DMS153 (cell line): Measurements from ENCODE around the gene IL25.
"Not testable (repeated sequence)": the region's sequence is repeated elsewhere in the genome, so short reads cannot be mapped to it uniquely, and the experiment has no call there.

Experiments
- DNase-seq: peaks from one replicate; lab custom pipeline; 2025; lab: John Stamatoyannopoulos, UW

IL25 gene

DNA sequence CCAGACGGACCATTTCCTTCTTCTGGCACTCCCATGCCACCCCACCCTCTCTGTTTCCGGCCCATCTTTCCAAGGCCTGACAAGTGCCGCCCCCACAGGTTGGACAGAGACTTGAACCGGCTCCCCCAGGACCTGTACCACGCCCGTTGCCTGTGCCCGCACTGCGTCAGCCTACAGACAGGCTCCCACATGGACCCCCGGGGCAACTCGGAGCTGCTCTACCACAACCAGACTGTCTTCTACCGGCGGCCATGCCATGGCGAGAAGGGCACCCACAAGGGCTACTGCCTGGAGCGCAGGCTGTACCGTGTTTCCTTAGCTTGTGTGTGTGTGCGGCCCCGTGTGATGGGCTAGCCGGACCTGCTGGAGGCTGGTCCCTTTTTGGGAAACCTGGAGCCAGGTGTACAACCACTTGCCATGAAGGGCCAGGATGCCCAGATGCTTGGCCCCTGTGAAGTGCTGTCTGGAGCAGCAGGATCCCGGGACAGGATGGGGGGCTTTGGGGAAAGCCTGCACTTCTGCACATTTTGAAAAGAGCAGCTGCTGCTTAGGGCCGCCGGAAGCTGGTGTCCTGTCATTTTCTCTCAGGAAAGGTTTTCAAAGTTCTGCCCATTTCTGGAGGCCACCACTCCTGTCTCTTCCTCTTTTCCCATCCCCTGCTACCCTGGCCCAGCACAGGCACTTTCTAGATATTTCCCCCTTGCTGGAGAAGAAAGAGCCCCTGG, 3.1 kb downstream of the IL25 start:
- no peak for DNase-seq

DNA sequence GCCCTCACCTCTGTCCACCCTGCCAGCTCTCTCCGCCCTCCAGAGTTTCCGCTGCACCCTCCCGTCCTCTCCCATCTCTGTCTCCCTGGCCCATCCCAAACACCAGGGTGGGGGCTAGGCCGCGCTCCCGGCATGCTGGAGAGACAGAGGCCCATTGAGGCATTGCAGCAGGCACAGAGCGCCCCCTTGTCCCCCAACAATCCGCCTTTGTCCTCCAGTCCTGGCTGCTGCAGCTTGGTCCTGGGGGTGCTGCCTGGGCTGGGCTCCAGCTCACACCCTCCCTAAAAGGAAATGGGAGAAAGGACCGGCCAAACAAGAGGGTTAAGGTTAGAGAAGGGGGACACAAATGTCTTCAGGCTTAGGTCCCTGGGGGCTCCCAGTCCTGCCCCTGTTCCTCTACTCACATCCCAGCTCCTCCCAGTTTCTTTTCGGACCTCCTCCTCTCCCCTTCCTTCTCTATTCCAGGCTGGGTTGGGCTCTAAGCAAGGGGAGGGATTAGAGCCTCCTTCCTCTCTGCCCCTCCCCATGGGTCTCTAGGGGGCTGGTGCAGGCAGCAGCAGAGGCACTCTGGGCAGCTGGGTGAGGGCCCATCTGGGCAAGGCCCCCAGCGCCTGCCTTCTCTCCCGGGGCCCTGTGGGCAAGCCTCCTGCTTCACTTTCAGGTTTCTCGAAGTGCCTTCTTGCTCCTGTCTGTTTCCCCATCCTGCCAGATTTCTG, 4.0 kb downstream of the IL25 start, which contains the start of gene CMTM5:
TSS of gene CMTM5 (plus strand) at position 565 of the 716 bp plus-strand sequence. CDS start 206 bp downstream, outside the sequence.
- no peak for DNase-seq

DNA sequence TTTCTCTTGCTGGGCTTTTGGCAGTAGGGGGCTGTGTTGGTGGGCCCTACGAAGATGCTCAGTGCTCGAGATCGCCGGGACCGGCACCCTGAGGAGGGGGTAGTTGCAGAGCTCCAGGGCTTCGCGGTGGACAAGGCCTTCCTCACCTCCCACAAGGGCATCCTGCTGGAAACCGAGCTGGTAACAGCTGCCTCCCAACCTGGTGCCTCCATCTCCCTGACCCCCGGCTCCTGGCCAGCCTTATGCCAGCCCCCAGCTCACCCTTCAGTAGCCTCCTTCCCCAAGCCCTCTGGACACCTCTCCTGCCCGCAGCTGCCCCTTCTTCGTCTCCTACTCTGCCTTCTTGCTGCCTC, 4.6 kb downstream of the IL25 start:
- no peak for DNase-seq

DNA sequence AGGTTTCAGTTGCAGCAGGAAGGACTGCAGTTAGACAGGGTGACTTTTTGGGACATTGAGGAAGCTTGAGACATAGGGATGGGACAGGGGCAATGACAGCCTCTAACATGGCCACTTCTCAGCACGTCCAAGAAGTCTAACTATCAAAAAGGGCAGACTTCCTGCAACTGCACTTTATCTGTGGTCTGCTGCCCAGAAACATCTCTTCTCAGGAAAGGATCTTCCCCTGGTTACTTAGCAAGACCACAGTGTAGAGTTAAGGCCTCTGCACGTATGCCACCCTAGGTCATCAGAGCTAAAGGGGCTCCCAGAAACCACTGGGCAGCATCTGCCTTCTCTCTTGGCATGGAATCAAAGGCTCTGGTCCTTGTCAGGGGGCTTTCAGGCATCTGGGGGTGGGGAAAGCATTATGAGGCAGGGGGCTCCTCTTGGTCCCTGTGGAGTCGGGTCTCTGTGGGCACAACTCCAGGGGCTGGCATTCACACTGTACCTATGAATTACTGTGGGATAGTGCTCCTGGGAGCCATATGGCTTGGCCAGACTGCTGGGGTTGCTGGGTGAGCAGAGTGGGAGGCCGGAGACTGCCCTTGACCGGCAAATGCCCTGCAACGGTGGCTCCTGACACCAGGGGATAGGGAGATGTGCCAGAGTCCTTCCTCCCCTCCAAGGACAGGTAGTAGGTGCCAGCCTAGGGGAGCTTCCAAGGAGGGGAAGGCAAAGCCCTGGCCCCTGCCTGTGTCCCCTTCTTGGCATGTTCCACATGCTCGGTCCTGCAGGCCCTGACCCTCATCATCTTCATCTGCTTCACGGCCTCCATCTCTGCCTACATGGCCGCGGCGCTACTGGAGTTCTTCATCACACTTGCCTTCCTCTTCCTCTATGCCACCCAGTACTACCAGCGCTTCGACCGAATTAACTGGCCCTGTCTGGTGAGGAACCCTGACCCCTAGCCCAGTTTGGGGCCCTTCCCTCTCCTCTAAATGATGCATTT, 5.3 kb downstream of the IL25 start:
- no peak for DNase-seq

DNA sequence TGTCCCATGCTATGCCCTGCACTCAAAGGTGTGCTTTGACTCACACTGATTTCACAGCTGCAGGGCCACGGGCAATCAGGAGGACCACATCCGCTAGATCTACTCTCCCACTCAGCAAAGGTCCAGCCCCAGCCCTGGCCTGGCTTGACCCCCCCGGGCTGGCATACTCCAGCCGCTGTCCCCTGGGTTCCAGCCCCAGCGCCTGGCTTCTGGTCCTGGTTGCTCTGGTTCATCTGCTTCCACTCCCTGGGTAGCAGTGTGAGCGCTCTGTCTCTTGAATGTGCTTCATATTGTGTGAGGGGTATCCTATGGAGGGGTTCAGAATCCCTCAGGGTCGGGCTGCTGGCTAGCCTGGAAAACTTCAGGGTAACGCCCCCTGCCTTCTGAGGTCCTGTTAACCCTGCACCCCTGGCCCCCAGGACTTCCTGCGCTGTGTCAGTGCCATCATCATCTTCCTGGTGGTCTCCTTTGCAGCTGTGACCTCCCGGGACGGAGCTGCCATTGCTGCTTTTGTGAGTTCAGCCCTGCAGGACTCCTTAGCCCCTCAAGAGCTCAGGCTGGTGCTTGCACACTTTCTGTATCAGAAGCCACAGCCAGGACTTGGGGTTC, 6.1 kb downstream of the IL25 start:
- no peak for DNase-seq

DNA sequence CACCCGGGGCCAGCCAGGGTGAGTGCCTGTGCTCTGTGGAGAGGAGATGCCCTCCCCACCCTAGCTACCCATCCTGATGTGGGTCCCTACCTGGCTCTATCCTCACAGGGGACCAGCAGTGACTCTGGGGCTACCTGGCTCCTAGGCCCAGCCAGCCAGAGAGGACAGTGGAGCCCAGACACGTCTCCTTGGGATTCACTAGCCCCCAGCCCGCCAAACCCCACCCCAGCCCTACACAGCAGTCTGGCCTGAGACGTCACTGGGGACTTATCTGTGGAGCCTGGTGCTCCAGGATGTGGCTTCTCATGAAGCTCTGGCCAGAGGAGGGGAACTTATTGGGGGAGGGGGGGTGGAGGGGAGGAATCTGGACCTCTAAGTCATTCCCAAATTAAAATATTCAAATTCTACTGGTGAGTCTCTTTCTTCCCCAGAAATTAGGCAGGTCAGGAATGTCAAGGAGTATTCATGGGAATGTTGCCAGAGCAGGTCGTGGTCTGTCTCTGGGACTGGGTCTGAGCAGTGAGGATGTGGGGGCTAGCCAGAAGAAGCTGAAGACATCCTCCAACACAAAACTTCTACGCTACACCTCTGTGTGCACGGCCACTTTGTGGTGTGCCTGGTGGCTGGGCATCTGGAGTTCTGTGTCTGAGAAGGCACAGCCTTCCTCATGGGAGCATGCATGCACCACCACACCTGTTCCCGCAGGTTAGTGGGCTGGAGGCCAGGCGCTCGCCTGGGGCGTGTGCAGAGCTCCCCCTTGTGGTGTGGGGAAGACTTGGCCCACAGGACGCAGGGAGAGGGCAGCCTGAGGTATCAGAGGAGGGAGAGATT, 7.0 kb downstream of the IL25 start:
- peak; percentile 31 for DNase-seq

DNA sequence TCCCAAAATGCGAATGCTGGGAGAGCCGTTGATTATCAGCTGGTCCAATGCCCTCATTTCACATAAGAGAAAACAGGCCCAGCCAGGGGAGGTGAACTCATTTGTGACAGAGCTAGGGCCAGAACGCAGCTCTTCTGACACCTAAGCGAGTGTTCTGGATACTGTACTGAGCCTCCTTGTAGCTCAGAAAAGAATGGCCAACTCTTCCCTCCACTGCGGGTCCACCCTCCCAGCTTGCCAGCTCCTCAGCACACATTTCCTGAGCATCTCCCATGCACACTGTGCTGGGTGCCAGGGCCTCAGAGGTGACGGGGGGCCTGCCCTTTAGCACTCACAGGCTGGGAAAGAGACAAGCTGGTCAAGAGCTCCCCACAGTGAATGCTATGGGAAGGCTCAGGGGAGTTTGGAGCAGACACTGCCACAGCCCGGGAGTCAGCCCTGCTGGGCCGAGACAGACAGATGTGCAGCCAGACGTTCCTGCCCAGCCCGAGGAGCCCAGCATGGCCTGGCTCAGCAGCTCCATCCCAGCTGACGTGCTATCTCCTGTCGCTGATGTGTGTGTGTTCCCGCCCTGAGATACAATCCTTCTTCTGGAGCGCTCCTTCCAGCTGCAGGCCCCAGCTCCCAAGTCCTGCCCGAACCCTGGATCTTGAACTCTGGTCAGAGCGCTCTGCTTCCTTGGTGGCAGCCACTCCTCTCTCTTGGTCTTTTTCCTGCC, 7.7 kb downstream of the IL25 start:
- no peak for DNase-seq

DNA sequence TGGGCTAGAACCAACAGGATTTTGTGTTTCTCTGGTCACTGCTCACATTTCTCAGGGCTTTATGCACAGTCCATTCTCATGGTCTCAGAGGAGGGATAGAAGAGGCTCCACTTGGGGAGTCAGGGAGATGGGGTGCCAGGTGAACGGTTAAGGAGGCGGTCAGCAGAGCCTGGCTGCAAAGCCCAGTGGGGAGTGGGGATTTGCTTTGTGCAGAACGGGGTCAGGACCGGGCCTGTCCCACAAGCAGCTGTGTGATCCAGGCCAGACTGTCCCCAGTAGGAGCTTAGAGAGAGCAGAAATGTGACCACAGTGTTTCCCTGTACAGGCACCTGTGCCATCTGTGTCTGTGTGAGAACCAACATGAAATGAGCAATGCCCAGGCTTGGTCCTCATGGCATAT, 8.4 kb downstream of the IL25 start:
- no peak for DNase-seq

DNA sequence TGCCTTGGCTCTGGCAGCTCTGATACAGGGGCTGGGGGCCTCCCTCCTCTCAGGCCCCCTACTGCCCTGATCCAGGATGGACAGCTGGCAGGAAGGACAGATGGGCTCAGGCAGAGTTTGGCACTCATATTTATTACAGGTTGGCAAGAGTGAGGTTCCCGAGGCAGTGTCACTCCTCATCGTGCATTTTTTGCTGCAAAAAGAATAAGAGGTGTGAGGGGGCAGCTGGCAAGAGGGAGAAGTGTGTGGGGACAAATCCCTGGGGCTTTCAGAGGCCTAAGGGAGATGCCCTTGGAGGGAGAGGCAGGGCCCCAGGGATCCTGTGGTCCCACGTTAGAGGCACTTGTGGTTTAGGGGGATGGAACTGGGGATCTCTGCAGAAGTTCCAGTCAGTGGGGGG, 9.3 kb downstream of the IL25 start:
- DNase-seq, result no peak

DNA sequence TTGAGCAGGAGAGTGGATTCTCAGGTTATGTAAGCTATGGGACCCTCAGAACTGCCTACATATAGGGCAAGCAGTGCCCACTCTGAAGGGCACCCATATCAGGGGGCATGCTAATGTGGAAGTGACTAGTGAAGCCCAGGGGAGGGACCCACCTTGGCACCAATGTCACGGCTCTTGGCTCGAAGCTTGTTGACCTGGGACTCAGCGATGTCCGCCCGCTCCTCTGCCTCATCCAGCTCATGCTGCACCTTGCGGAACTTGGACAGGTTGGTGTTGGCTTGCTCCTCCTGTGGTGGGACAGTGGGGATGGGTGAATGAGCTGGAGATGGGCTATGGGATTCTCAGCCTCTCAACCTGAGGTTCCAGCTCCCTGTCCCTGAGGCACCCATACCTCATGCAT, 9.7 kb downstream of the IL25 start:
- DNase-seq, result no peak

DNA sequence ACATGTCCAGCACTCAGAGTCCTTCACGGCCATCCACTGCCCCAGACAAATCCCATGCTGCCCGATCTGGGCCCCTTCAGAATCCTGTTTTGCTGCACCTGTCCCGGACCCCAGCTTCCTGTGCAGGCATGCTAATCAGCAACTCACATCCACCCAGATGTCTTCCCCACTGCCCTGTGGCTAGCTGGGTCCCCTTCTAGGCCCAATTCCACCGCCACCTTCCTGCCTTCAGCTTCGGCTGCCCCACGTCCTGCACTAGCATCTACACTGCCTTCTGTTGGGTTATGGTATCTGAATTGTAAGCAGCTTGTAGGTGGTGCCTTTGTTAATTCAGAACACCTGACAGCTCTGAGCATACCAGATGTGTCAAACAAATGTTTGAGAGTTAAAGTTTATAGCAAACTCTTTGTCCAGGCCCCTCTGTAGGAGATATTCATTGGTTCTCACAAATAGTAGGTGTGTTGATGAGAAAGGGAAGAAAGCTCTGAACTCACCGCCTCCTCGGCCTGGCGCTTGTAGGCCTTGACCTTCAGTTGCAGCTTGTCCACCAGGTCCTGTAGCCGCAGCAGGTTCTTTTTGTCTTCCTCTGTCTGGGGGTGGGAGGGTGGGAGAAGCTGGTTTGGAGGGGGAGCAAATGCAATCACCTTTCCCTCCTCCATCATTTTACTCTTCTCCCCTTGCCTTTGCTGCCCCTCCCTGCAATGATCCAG, 10.3 kb downstream of the IL25 start:
- no peak for DNase-seq

DNA sequence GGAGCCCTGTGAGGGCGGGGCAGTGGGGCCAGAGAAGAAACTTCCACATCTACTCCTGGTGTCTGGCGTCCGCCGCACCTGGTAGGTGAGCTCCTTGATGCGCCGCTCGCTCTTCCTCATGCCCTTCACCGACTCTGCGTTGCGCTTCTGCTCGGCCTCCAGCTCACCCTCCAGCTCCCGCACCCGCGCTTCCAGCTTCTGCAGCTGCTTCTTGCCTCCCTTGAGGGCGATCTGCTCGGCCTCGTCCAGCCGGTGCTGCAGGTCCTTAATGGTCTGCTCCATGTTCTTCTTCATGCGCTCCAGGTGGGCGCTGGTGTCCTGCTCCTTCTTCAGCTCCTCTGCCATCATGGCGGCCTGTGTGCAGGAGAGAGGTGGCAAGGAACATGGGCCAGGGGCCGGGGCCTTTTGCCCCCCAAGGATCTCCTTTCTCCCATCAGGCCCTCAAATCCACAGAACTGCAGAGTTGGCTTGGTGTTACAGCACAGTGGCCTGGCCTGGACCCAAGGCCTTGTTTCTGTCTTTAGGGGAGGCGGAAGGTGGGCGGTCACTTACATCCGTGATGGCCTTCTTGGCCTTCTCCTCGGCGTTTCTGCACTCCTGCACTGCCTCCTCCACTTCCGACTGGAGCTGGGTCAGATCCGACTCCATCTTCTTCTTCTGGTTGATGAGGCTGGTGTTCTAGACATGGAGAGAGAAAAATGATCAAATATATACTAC, 11.9 kb downstream of the IL25 start:
- no peak for DNase-seq

DNA sequence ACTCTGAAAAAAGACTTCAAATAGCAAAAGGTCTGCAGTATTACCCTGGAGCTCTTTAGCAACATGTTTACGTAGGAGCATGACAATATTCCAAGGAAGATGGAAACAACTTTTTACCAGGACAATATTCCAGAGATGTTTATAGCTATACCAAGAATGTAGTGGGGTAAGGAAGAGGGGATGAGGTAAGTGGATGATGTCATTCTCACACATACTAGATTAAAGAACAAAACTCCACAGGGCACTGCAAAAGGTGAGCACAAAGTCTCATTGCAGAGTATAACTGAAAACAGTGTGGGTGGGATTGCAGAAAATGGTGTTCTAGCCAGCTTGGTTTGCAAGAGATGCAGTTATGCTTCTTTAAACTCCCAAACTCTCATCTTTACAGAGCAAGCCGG, 12.6 kb downstream of the IL25 start:
- DNase-seq, result no peak

DNA sequence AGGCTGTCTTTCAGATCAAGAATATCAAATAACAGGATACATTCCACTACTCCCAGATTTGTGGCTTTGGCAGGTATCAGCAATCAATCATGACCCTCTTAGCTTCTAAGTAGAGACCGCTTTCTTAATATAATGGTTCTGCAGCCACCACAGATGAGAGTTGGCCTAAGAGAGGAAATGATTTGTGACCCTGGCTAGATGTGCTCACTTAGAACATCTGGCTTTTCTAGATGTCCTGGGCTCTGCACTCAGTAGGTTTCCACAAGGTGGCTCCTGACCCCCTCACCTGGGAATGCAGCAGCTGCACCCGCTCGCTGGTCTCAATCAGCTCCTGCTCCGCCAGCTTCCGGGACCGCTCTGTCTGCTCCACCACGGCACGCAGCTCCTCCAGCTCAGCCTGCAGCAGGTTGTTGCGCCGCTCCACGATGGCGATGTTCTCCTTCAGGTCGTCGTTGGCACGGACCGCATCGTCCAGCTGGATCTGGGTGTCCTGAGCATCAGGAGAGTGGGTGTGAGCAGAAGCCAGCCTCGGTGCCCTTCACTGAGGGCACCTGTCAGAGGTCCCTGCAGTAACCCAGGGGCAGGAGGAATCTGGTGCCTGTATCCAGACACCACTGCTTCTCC, 13.1 kb downstream of the IL25 start:
- DNase-seq, result peak; percentile 6

DNA sequence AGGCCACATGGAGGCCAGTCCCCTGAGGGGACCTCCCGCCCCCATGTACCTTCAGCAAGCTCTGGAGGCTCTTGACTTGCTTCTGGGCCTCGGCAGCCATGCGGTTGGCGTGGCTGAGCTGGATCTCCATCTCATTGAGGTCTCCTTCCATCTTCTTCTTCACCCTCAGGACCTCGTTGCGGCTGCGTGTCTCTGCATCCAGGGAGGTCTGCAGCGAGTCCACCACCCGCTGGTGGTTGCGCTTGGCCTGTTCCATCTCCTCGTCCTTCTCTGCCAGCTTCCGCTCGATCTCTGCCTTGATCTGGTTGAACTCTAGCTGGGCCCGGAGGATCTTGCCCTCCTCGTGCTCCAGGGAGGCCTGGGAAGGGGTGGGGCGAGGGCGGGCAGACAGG, 13.7 kb downstream of the IL25 start:
- not testable (repeated sequence) for DNase-seq

DNA sequence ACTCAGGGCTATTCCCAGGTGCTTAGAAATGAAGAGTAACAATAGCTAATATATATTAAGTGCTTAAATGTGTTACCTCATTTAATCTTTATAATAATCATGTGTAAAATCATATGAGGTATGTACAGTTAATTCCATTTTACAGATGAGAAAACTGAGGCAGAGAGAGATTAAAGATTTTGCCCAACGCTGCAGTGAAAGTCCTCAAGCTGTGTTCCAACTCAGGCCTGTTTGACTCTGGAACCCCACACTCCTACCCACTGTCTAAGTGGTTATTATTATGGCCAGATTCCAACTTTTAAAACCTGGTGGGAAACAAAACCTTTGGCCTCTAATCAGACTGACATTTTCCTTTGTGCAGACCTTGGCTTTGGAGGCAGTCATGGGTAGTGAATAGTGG, 14.4 kb downstream of the IL25 start:
- no peak for DNase-seq

DNA sequence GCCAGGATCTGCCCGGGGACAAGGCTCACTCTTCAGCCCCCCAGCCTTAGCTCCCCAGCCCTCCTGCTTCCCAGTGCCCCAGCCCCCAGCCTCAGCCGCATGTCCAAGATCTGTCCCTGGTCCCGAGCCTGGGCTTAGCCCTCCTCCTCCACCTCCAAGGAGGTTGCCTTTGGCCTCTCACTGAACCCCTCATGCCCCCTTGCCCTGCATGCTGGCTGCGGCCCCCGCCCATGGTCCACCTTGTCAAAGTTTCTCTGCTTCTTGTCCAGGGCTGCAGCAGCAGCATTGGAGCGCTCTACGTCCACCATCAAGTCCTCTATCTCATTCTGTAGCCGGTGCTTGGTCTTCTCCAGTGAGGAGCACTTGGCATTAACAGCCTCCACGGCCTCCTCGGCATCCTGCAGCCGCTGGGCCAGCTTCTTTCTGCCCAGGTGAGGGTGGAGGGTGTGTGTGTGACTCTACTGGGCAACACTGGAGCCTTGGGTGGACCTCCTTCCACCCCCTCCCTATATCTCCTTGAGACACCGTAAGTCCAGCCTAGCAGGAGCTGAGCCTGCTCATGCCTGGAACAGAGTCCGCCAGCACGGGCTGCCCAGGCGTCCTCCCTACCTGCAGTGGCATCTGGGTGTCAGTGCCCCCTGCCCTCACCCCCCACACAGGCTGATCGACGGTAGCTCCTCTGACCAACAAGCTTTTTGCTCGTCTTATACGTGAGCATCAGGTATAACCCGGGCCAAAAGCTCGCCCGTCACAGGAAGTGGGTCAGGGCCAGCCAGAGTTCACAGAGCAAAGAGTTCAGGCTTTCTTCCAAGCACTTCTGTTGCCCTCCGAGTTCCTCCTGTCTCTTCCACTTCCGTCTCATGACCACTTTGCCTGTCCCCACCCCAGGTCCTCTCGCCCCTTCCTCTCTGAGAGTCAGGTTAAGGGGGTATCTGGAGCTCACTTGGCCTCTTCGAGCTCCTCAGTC, 15.6 kb downstream of the IL25 start:
- DNase-seq, result no peak

DNA sequence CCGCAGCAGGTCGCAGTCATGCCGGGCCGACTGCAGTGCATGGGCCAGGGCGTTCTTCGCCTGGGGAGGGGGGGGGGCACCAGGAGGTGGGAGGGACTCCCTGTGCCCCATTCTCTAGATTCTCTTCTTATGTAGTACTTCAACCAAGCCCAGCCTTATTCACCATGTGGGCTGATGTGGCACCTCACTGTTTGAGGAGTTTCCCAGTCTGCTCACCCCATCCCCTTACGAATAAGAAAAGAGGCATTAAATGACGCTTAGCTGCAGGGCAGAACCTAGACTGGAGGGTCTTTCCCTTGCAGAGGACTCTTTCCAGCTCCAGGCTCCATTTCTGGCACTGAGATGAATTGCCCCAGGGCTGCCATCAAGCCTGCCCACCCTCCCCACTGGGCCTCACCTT, 16.4 kb downstream of the IL25 start:
- no peak for DNase-seq
